Uterus (tissue), 2 donors: ENCODE measurements around the gene HDGFL2.

Experiments
- CTCF ChIP-seq, 4 experiments: fragments of 200-600 bp in 2 of 4; fragments of 450-650 bp in 2 of 4; sonication (generic) in 2 of 4; IDR thresholded peaks; one replicate each; pipeline ENCODE4 v1.5.1; 2016 to 2019; ENCODE audit warnings: antibody characterized with exemption in 4 of 4, mild to moderate bottlenecking in 2 of 4, moderate library complexity in 1 of 4
- POLR2A ChIP-seq, 2 donors: fragments of 450-650 bp; IDR thresholded peaks; one replicate each; pipeline ENCODE4 v1.6.1; 2016; ENCODE audit warnings: antibody characterized with exemption in 2 of 2, mild to moderate bottlenecking in 1 of 2, moderate library complexity in 1 of 2

- TF ChIP-seq CTCF (IDR thresholded peaks at IDR 0.05) (no peak), POLR2A (IDR thresholded peaks at IDR 0.05) (peak in 1 of 2 donors; percentile 39)
Measured at GRCh38 chr19:4539693-4540581, 67.8 kb downstream of the HDGFL2 start, which contains the start of gene LRG1.
